Caco-2 (cell line): ENCODE measurements around the gene PANX1. TPM values are rescaled to one million over a fixed set of nuclear protein-coding genes. Genes with fewer than 3 reads are reported as not detected.

Experiments used
- BruUV-seq: library from RNA; stranded (reverse); fragments of 400-500 nt; replicated peaks from 2 replicates; lab custom pipeline; 2021; lab: Mats Ljungman, UMichigan
- CTCF ChIA-PET: fragments of 300-600 bp; sonication (Branson Sonifier 250); formaldehyde crosslinking; loops from one replicate; lab custom pipeline; 2022; ENCODE audit warnings: antibody characterized with exemption; lab: Charles Lee
- POLR2A ChIA-PET: fragments of 300-600 bp; sonication (Branson Sonifier 250); formaldehyde crosslinking; loops from one replicate; lab custom pipeline; 2022; ENCODE audit warnings: antibody characterized with exemption; lab: Charles Lee
- DNase-seq, 2 experiments: peaks; one replicate each; pipeline versions ENCODE4 v3.0.0 to v3.0.0-alpha.2; 2020 to 2022
- H3K27me3 ChIP-seq: replicated peaks from 2 replicates; pipeline ENCODE4 v1.6.0; 2011; ENCODE audit warnings: low read length; ENCODE audit not compliant: control insufficient read depth, insufficient read depth
- H3K36me3 ChIP-seq: 2 replicates; pipeline ENCODE4 v1.5.1; 2011; ENCODE audit warnings: low read length; ENCODE audit not compliant: control insufficient read depth, insufficient read depth
- H3K4me1 ChIP-seq: fragments of 250-450 bp; sonication (Bioruptor Pico); 2 replicates; pipeline ENCODE4 v1.5.1; 2020; ENCODE audit warnings: mild to moderate bottlenecking
- H3K4me3 ChIP-seq: 2 replicates; pipeline ENCODE4 v1.5.1; 2011; ENCODE audit warnings: low read depth, mild to moderate bottlenecking, control low read depth, low read length
- H3K9me3 ChIP-seq: fragments of 250-450 bp; sonication (Bioruptor Pico); 2 replicates; pipeline ENCODE4 v1.5.1; 2020; ENCODE audit warnings: mild to moderate bottlenecking, moderate library complexity
- H3K27ac Mint-ChIP-seq: one replicate; pipeline ENCODE4 v1.8.0; 2022; ENCODE audit warnings: mixed read lengths; ENCODE audit not compliant: unreplicated experiment
- H3K27me3 Mint-ChIP-seq: one replicate; pipeline ENCODE4 v1.8.0; 2022; ENCODE audit warnings: mixed read lengths; ENCODE audit not compliant: insufficient read depth, unreplicated experiment
- H3K36me3 Mint-ChIP-seq: one replicate; pipeline ENCODE4 v1.8.0; 2022; ENCODE audit warnings: mild to moderate bottlenecking, mixed read lengths; ENCODE audit not compliant: insufficient read depth, unreplicated experiment
- H3K4me1 Mint-ChIP-seq: one replicate; pipeline ENCODE4 v1.8.0; 2022; ENCODE audit warnings: low read depth, mixed read lengths; ENCODE audit not compliant: unreplicated experiment
- H3K4me3 Mint-ChIP-seq: one replicate; pipeline ENCODE4 v1.8.0; 2022; ENCODE audit warnings: mild to moderate bottlenecking, moderate library complexity, mixed read lengths; ENCODE audit not compliant: unreplicated experiment
- H3K9me3 Mint-ChIP-seq: one replicate; pipeline ENCODE4 v1.8.0; 2022; ENCODE audit warnings: mixed read lengths; ENCODE audit not compliant: unreplicated experiment
- CTCF ChIP-seq, 2 experiments: fragments of 200-600 bp in 1 of 2; IDR thresholded peaks; 1 replicate in 1 of 2; 2 replicates in 1 of 2; pipeline versions ENCODE4 v1.5.1 to v1.8.0; 2011 to 2022; ENCODE audit warnings: antibody characterized with exemption in 1 of 2, control low read depth in 1 of 2, inconsistent platforms in 1 of 2, low read depth in 1 of 2, low read length in 1 of 2, mild to moderate bottlenecking in 1 of 2, moderate library complexity in 1 of 2; ENCODE audit not compliant: insufficient read depth in 1 of 2, severe bottlenecking in 1 of 2, unreplicated experiment in 1 of 2
- intact Hi-C: fragments of 100-400 bp; cut with micrococcal nuclease; formaldehyde crosslinking; loops from one replicate; pipeline ENCODE4 v1.10.0; 2022; ENCODE audit not compliant: unreplicated experiment
- total RNA-seq: library from RNA; stranded (reverse); gene quantifications from 2 replicates; pipeline ENCODE4 v1.2.3, GENCODE V29; 2022

The PANX1 gene
- total RNA-seq, 1 experiment from 2014 or later: 33.1 TPM

- no peak for TF ChIP-seq CTCF (IDR thresholded peaks at IDR 0.05; ENCODE audit: insufficient read depth in 1 of 2, low read depth in 1 of 2, low read length in 1 of 2, severe bottlenecking in 1 of 2, unreplicated experiment in 1 of 2)
- Histone ChIP-seq H3K4me3 (no peak overlapping the region; the same call in 1 of the 2 replicates), H3K27me3 (no peaks in the 10 kb centered on the region), H3K9me3 (no peaks in the 10 kb centered on the region), H3K4me1 (peaks cover 18% of the 10 kb centered on the region), H3K36me3 (peaks cover 1% of the 10 kb centered on the region; the same call in 1 of the 2 replicates)
- intact Hi-C loops: no loop called here
- peaks cover 15% of the 10 kb centered on the region for H3K4me1 Mint-ChIP-seq
- ChIA-PET POLR2A (interaction anchor here (1.0 to 2.2 kb wide), 3 partner anchors 14 to 389 kb away, joined by 3 to 12 read pairs (median 8); partner anchors contain the start of genes C11orf54 and TAF1D), CTCF (interaction anchor here (2.8 kb wide), 1 partner anchor 235 kb away, joined by 33 read pairs; no protein-coding TSS in a partner anchor)
- no peak for DNase-seq
- BruUV-seq: no TSS peak
- H3K36me3 Mint-ChIP-seq: peaks cover 9% of the 10 kb centered on the region
- no peak overlapping the region for H3K4me3 Mint-ChIP-seq
- no peak overlapping the region for H3K27ac Mint-ChIP-seq
- no peaks in the 10 kb centered on the region for H3K9me3 Mint-ChIP-seq
- H3K27me3 Mint-ChIP-seq: no peaks in the 10 kb centered on the region
Observed at GRCh38 chr11:94130298-94131046, 1.8 kb downstream of the PANX1 start.

- no TSS peak for BruUV-seq
- H3K9me3 Mint-ChIP-seq: no peaks in the 10 kb centered on the region
- no peak for DNase-seq
- intact Hi-C loops: no loop called here
- H3K36me3 ChIP-seq: peaks cover 1% of the 10 kb centered on the region; the same call in 1 of the 2 replicates
- no peak overlapping the region for H3K27ac Mint-ChIP-seq
- peaks cover 15% of the 10 kb centered on the region for H3K4me1 Mint-ChIP-seq
- H3K4me1 ChIP-seq: peaks cover 18% of the 10 kb centered on the region
- TF ChIP-seq CTCF (IDR thresholded peaks at IDR 0.05; ENCODE audit: insufficient read depth in 1 of 2, low read depth in 1 of 2, low read length in 1 of 2, severe bottlenecking in 1 of 2, unreplicated experiment in 1 of 2): no peak
- ChIA-PET CTCF (no interaction called here), POLR2A (no interaction called here)
- H3K4me3 Mint-ChIP-seq: no peak overlapping the region
- no peaks in the 10 kb centered on the region for H3K27me3 Mint-ChIP-seq
- H3K27me3 ChIP-seq: no peaks in the 10 kb centered on the region
- peaks cover 13% of the 10 kb centered on the region for H3K36me3 Mint-ChIP-seq
- H3K4me3 ChIP-seq: no peak overlapping the region
- no peaks in the 10 kb centered on the region for H3K9me3 ChIP-seq
Observed at GRCh38 chr11:94131047-94131717, 2.5 kb downstream of the PANX1 start.

GRCh38 chr11:94131718-94132115 is 3.1 kb downstream of the PANX1 start:
- Mint-ChIP-seq H3K27me3 (no peaks in the 10 kb centered on the region), H3K9me3 (no peaks in the 10 kb centered on the region), H3K36me3 (peaks cover 16% of the 10 kb centered on the region), H3K27ac (no peak overlapping the region), H3K4me1 (peaks cover 14% of the 10 kb centered on the region), H3K4me3 (no peak overlapping the region)
- Histone ChIP-seq H3K36me3 (peaks cover 1% of the 10 kb centered on the region; the same call in 1 of the 2 replicates), H3K4me3 (no peak overlapping the region), H3K4me1 (peaks cover 18% of the 10 kb centered on the region), H3K9me3 (no peaks in the 10 kb centered on the region), H3K27me3 (no peaks in the 10 kb centered on the region)
- CTCF ChIA-PET: no interaction called here
- no peak for DNase-seq
- no peak for TF ChIP-seq CTCF (IDR thresholded peaks at IDR 0.05; ENCODE audit: insufficient read depth in 1 of 2, low read depth in 1 of 2, low read length in 1 of 2, severe bottlenecking in 1 of 2, unreplicated experiment in 1 of 2)
- intact Hi-C loops: no loop called here
- BruUV-seq: no TSS peak
- POLR2A ChIA-PET: no interaction called here
